Activated CD4-positive, alpha-beta T cell treated with anti-CD3 and anti-CD28 coated beads, Interleukin-2, Interleukin-4, amounts not matched to agents 100 ng/mL and 50 ng/mL, durations not matched to agents 16 hours and 8 hours (primary cell): ENCODE measurements around the gene BRAT1.

Experiments
- DNase-seq: peaks from one replicate; pipeline ENCODE4 v3.0.0-alpha.2; 2020; ENCODE audit warnings: low spot score

Gene BRAT1

GRCh38 chr7:2495418-2496299 is 59.7 kb downstream of the BRAT1 start:
- no peak for DNase-seq

GRCh38 chr7:2494191-2495130 is 60.9 kb downstream of the BRAT1 start:
- no peak for DNase-seq

DNA sequence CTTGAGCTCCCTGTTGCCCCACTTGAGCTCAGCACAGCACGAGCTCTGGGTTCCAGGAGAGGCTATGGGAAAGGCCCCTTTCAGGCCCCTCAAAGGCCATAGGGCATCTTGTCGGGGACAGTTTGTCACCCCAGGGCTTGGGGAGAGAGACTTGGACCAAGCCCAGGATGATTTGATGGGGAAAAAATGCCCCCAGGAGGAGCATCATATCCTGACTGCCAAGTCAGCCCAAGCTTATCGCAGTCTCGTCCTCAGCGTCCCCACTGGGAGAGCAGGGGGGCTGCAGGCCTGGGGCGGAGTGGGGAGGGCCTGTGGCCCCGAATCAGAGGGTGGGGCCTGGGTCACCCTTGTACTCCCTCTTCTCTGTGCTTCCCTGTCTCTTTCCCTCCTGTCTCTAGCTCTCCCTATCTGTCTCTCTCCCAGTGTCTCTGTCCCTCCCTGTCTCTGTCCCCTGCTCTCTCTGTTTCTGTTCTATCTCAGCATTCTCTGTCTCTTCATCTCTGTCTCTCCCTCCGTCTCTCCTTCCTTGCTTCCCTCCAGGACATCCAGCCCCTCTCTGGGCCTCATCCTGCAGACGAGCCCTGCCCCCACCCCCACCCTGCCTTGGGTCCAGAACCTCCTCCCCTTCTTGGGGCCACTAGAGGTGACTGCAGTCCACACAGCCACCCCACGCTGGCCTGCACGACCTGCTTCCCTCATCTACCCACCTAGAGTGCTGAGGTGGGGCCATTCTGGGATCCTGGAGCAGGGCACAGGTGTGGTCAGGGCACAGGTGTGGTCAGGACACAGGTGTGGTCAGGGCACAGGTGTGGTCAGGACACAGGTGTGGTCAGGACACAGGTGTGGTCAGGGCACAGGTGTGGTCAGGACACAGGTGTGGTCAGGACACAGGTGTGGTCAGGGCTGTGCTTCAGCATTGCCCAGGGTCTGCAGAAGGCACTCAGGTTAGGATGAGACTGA is 61.8 kb downstream of the BRAT1 start:
- no peak for DNase-seq

- DNase-seq = no peak
These were observed 63.3 kb downstream of the BRAT1 start for GRCh38 chr7:2492038-2492437.

GRCh38 chr7:2490181-2490651 is 65.1 kb downstream of the BRAT1 start:
- DNase-seq = no peak

GRCh38 chr7:2488681-2489080 is 66.6 kb downstream of the BRAT1 start:
- no peak for DNase-seq

- no peak for DNase-seq
These were observed 67.1 kb downstream of the BRAT1 start for GRCh38 chr7:2488272-2488645.
